ENCODE measurements around the gene YEATS2.
"Not testable (repeated sequence)": the region's sequence is repeated elsewhere in the genome, so short reads cannot be mapped to it uniquely, and the experiment has no call there.

YEATS2 gene

GRCh38 chr3:183775781-183776180 lies 78.2 kb downstream of the YEATS2 start:
- Histone ChIP-seq H3K4me1 (ENCODE audit: insufficient read depth, low read length) (no peaks in the 10 kb centered on the region), H3K9ac (ENCODE audit: low read depth, low read length) (no peak overlapping the region), H3K36me3 (ENCODE audit: insufficient read depth, low read length) (peaks cover 41% of the 10 kb centered on the region), H3K9me3 (ENCODE audit: control insufficient read depth, insufficient read depth, low read length) (no peaks in the 10 kb centered on the region; the same call in 1 of the 2 replicates)

DNA sequence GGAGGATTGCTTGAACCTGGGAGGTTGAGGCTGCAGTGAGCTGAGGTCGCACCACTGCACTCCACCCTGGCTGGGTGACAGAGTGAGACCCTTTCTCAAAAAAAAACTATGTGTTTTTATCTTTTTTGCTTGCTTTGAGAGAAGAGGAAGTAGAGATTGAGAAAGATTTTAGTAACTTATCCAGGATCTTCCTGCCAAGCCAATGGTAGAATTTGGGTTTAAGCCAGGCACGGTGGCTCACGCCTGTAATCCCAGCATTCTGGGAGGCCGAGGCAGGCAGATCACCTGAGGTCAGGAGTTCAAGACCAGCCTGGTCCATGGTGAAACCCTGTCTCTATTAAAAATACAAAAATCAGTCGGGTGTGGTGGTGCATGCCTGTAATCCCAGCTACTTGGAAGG lies 78.9 kb downstream of the YEATS2 start:
- not testable (repeated sequence) for H3K9ac ChIP-seq (ENCODE audit: low read depth, low read length); H3K4me1 ChIP-seq (ENCODE audit: insufficient read depth, low read length); H3K9me3 ChIP-seq (ENCODE audit: control insufficient read depth, insufficient read depth, low read length)
- peaks cover 45% of the 10 kb centered on the region for H3K36me3 ChIP-seq (ENCODE audit: insufficient read depth, low read length)

- Histone ChIP-seq H3K36me3 (ENCODE audit: insufficient read depth, low read length) (peaks cover 48% of the 10 kb centered on the region), H3K4me1 (ENCODE audit: insufficient read depth, low read length) (no peaks in the 10 kb centered on the region)
These were observed 79.5 kb downstream of the YEATS2 start for GRCh38 chr3:183777016-183777618.

GRCh38 chr3:183779896-183780465 lies 82.4 kb downstream of the YEATS2 start:
- Histone ChIP-seq H3K36me3 (ENCODE audit: insufficient read depth, low read length) (peaks cover 46% of the 10 kb centered on the region), H3K9me3 (ENCODE audit: control insufficient read depth, insufficient read depth, low read length) (no peaks in the 10 kb centered on the region), H3K4me1 (ENCODE audit: insufficient read depth, low read length) (no peaks in the 10 kb centered on the region), H3K9ac (ENCODE audit: low read depth, low read length) (no peak overlapping the region)

More at GRCh38 chr3:183777016-183777618, 79.5 kb downstream of the YEATS2 start:
- H3K9ac ChIP-seq (ENCODE audit: low read depth, low read length), result no peak overlapping the region
- H3K9me3 ChIP-seq (ENCODE audit: control insufficient read depth, insufficient read depth, low read length), result no peaks in the 10 kb centered on the region; the same call in 1 of the 2 replicates

- Histone ChIP-seq H3K9ac (ENCODE audit: low read depth, low read length) (no peak overlapping the region), H3K36me3 (ENCODE audit: insufficient read depth, low read length) (peaks cover 49% of the 10 kb centered on the region), H3K4me1 (ENCODE audit: insufficient read depth, low read length) (no peaks in the 10 kb centered on the region), H3K9me3 (ENCODE audit: control insufficient read depth, insufficient read depth, low read length) (no peaks in the 10 kb centered on the region)
These were observed 83.6 kb downstream of the YEATS2 start for GRCh38 chr3:183781246-183781645.

- Histone ChIP-seq H3K36me3 (ENCODE audit: insufficient read depth, low read length) (peaks cover 43% of the 10 kb centered on the region), H3K9ac (ENCODE audit: low read depth, low read length) (no peak overlapping the region), H3K4me1 (ENCODE audit: insufficient read depth, low read length) (no peaks in the 10 kb centered on the region), H3K9me3 (ENCODE audit: control insufficient read depth, insufficient read depth, low read length) (no peaks in the 10 kb centered on the region)
These were observed 85.1 kb downstream of the YEATS2 start for GRCh38 chr3:183782576-183783276.

DNA sequence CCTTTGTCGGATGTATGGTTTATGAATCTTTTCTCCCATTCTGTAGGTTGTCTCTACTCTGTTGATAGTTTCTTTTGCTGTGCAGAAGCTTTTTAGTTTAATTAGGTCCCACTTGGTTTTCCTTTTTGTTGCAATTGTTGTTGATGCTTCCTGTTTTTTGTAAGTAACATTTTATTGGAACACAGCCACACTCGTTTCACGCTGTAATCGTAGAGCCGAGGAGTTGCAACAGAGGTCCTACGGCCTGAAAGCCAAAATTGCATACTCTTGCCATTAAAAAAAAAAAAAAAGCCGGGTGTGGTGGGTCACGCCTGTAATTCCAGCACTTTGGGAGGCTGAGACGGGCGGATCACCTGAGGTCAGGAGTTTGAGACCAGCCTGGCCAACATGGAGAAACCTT lies 86.9 kb downstream of the YEATS2 start:
- H3K9ac ChIP-seq (ENCODE audit: low read depth, low read length); H3K9me3 ChIP-seq (ENCODE audit: control insufficient read depth, insufficient read depth, low read length); H3K4me1 ChIP-seq (ENCODE audit: insufficient read depth, low read length): not testable (repeated sequence)
- H3K36me3 ChIP-seq (ENCODE audit: insufficient read depth, low read length), result peaks cover 32% of the 10 kb centered on the region

- Histone ChIP-seq H3K36me3 (ENCODE audit: insufficient read depth, low read length) (peaks cover 32% of the 10 kb centered on the region), H3K9me3 (ENCODE audit: control insufficient read depth, insufficient read depth, low read length) (no peaks in the 10 kb centered on the region), H3K4me1 (ENCODE audit: insufficient read depth, low read length) (no peaks in the 10 kb centered on the region), H3K9ac (ENCODE audit: low read depth, low read length) (no peak overlapping the region)
These were observed 92.2 kb downstream of the YEATS2 start for GRCh38 chr3:183789826-183790225.

DNA sequence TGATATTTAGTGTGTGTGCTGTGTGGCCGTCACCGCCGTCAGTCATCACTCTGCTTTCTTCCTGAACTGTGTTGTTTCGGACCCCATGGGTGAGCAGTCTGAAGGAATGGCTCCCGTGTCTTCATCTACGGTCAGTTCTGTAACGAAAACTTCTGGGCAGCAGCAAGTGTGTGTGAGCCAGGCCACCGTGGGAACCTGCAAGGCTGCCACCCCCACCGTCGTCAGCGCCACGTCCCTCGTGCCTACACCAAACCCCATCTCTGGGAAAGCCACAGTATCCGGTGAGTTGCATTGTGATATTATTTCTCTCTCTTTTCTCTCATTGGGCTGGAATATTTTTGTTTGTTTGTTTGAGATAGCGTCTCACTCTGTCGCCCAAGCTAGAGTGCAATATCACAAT lies 93.1 kb downstream of the YEATS2 start:
- H3K36me3 ChIP-seq (ENCODE audit: insufficient read depth, low read length), result peaks cover 31% of the 10 kb centered on the region

DNA sequence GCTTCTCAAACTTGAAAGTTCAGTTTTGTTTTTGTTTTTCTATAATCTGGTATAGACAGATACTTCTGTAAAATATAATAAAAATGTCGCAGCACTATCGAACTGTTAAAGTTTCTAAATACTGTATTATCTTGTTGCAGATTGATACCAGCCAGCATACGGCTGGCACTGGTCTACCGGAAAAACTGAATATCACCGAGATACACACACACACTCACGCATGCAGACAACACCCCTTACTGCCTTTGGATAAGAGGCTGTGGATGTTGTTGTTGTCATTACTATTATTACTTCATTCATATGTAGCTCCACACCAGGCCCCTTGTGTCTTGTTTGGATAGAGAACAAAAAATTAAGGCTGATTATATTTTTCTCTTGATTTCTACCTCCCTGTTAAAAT lies 95.4 kb downstream of the YEATS2 start:
- Histone ChIP-seq H3K9ac (ENCODE audit: low read depth, low read length) (no peak overlapping the region), H3K4me1 (ENCODE audit: insufficient read depth, low read length) (no peaks in the 10 kb centered on the region), H3K36me3 (ENCODE audit: insufficient read depth, low read length) (peaks cover 20% of the 10 kb centered on the region), H3K9me3 (ENCODE audit: control insufficient read depth, insufficient read depth, low read length) (no peaks in the 10 kb centered on the region)

More for the DNA sequence above, 93.1 kb downstream of the YEATS2 start:
- H3K4me1 ChIP-seq (ENCODE audit: insufficient read depth, low read length), result no peaks in the 10 kb centered on the region
- H3K9ac ChIP-seq (ENCODE audit: low read depth, low read length), result no peak overlapping the region
- H3K9me3 ChIP-seq (ENCODE audit: control insufficient read depth, insufficient read depth, low read length), result no peaks in the 10 kb centered on the region

DNA sequence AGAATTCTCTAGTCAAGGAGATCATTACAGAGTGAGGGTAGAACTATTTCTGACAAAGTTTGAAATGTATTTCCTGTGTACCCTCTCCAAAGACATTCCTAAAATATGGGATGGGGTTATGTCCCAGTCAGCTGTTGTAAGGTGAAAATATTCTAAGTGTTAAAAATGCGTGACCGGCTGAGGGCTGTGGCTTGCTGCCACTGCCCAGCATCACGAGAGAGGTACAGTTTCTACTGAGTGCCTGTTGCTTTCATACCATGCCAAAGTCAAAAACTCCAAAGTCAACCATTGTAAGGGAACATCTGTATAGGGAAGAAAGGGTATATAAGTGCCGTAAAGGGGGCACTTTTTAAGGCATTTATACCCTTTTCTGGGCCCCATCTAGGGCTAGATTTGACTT lies 96.9 kb downstream of the YEATS2 start:
- Histone ChIP-seq H3K36me3 (ENCODE audit: insufficient read depth, low read length) (peaks cover 29% of the 10 kb centered on the region), H3K9me3 (ENCODE audit: control insufficient read depth, insufficient read depth, low read length) (no peaks in the 10 kb centered on the region), H3K4me1 (ENCODE audit: insufficient read depth, low read length) (no peaks in the 10 kb centered on the region), H3K9ac (ENCODE audit: low read depth, low read length) (no peak overlapping the region)

GRCh38 chr3:183796372-183796771 lies 98.8 kb downstream of the YEATS2 start:
- Histone ChIP-seq H3K9me3 (ENCODE audit: control insufficient read depth, insufficient read depth, low read length) (no peaks in the 10 kb centered on the region), H3K4me1 (ENCODE audit: insufficient read depth, low read length) (no peaks in the 10 kb centered on the region), H3K36me3 (ENCODE audit: insufficient read depth, low read length) (peaks cover 33% of the 10 kb centered on the region), H3K9ac (ENCODE audit: low read depth, low read length) (no peak overlapping the region)

DNA sequence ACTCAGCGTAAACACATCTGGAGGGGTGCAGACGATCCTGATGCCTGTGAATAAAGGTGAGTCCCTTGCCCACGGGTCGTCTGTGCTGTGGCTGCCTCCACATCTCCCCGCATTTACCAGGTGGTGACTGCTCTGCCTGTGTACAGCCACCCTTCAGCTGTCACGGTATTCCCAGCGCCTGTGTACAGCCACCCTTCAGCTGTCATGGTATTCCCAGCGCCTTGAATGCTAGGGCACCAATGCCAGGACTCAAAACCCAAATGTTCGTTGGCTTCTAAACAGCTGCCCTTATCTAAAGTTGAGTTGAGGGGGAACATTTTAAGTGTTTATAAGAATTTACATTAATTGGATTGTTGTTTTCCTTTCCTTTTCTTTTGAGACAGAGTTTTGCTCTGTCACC lies 100.4 kb downstream of the YEATS2 start:
- H3K4me1 ChIP-seq (ENCODE audit: insufficient read depth, low read length), result no peaks in the 10 kb centered on the region
- peaks cover 36% of the 10 kb centered on the region for H3K36me3 ChIP-seq (ENCODE audit: insufficient read depth, low read length)
- no peaks in the 10 kb centered on the region for H3K9me3 ChIP-seq (ENCODE audit: control insufficient read depth, insufficient read depth, low read length)

DNA sequence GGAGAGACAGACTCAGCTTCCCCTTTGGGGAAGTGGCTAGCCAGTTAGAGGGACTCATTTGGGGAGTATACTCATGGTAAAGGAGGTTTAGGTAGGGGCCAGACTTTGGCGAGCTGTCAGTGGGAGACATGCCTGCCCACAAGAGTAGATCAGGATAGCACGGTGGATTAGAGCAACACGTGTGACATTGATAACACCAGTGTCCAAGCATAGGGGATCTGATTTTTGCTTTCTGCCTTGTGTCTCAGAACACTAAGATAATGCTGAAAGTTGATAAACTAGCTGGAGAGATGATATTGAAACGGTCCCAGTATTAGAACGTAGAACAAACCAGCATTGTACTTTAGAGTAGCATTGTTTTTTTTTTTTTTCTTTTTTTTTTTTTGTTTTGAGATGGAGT lies 101.9 kb downstream of the YEATS2 start:
- H3K9me3 ChIP-seq (ENCODE audit: control insufficient read depth, insufficient read depth, low read length), result no peaks in the 10 kb centered on the region
- no peak overlapping the region for H3K9ac ChIP-seq (ENCODE audit: low read depth, low read length)
- H3K36me3 ChIP-seq (ENCODE audit: insufficient read depth, low read length), result peaks cover 42% of the 10 kb centered on the region
- no peaks in the 10 kb centered on the region for H3K4me1 ChIP-seq (ENCODE audit: insufficient read depth, low read length)

More for the DNA sequence above, 100.4 kb downstream of the YEATS2 start:
- no peak overlapping the region for H3K9ac ChIP-seq (ENCODE audit: low read depth, low read length)

GRCh38 chr3:183800243-183800863 lies 102.8 kb downstream of the YEATS2 start:
- no peaks in the 10 kb centered on the region for H3K9me3 ChIP-seq (ENCODE audit: control insufficient read depth, insufficient read depth, low read length)
- no peak overlapping the region for H3K9ac ChIP-seq (ENCODE audit: low read depth, low read length)
- no peaks in the 10 kb centered on the region for H3K4me1 ChIP-seq (ENCODE audit: insufficient read depth, low read length)
- H3K36me3 ChIP-seq (ENCODE audit: insufficient read depth, low read length), result peaks cover 45% of the 10 kb centered on the region

Measured in ES-I3 (cell line).